SK-N-SH (cell line): Measurements from ENCODE around the gene GBX1. TPM values are rescaled to one million over a fixed set of nuclear protein-coding genes. Genes with fewer than 3 reads are reported as not detected.

Experiments
- CTCF ChIA-PET: fragments of 300-600, 350-600 bp; formaldehyde crosslinking; extraction: SDS; loops from one replicate; lab custom pipeline; 2021; lab: Yijun Ruan, JAX
- POLR2A ChIA-PET: fragments of 350-600 bp; sonication (Branson Sonifier 250); formaldehyde crosslinking; extraction: SDS; loops from one replicate; lab custom pipeline; 2020; ENCODE audit warnings: antibody characterized with exemption, inconsistent platforms; lab: Yijun Ruan, JAX
- DNase-seq: peaks from one replicate; pipeline ENCODE4 v3.0.0; 2012
- H2AFZ ChIP-seq: fragments of 200-600 bp; sonication (generic); 2 replicates; pipeline ENCODE4 v1.8.1; 2016; ENCODE audit warnings: antibody characterized with exemption, mild to moderate bottlenecking, low read depth
- H3F3A ChIP-seq: fragments of 200-600 bp; sonication (generic); replicated peaks from 2 replicates; pipeline ENCODE3; 2016; ENCODE audit warnings: antibody characterized with exemption, mild to moderate bottlenecking; ENCODE audit not compliant: insufficient read depth
- H3K27ac ChIP-seq, 2 experiments: fragments of 200-500 bp in 1 of 2; fragments of 200-600 bp in 1 of 2; sonication (Bioruptor generic) in 1 of 2; sonication (generic), shearing (Covaris generic) in 1 of 2; 2 replicates each; pipeline versions ENCODE4 v1.5.1 to v1.6.1; 2014 to 2016; ENCODE audit warnings: low read depth in 2 of 2, inconsistent platforms in 1 of 2, low read length in 1 of 2, mild to moderate bottlenecking in 1 of 2, mixed read lengths in 1 of 2
- H3K27me3 ChIP-seq: fragments of 200-600 bp; sonication (generic), shearing (Covaris generic); 2 replicates; pipeline ENCODE4 v1.6.1; 2016; ENCODE audit warnings: mixed run types; ENCODE audit not compliant: insufficient read depth
- H3K36me3 ChIP-seq, 2 experiments: fragments of 200-500 bp in 1 of 2; fragments of 200-600 bp in 1 of 2; sonication (Bioruptor generic) in 1 of 2; sonication (generic) in 1 of 2; replicated peaks in 1 of 2; 2 replicates each; pipeline versions ENCODE3 to v1.5.1; 2014 to 2016; ENCODE audit warnings: low read length in 1 of 2, mild to moderate bottlenecking in 1 of 2; ENCODE audit not compliant: insufficient read depth in 2 of 2, control insufficient read depth in 1 of 2
- H3K4me1 ChIP-seq, 2 experiments: fragments of 200-500 bp in 1 of 2; fragments of 200-600 bp in 1 of 2; sonication (Bioruptor generic) in 1 of 2; sonication (generic), shearing (Covaris generic) in 1 of 2; 2 replicates each; pipeline versions ENCODE4 v1.5.1 to v1.6.1; 2014 to 2016; ENCODE audit warnings: low read depth in 1 of 2, low read length in 1 of 2, mixed run types in 1 of 2; ENCODE audit not compliant: insufficient read depth in 2 of 2, control insufficient read depth in 1 of 2
- H3K4me2 ChIP-seq: fragments of 200-600 bp; sonication (generic), shearing (Covaris generic); 2 replicates; pipeline ENCODE4 v1.6.1; 2017; ENCODE audit warnings: mixed run types
- H3K4me3 ChIP-seq, 2 experiments: fragments of 200-500 bp in 1 of 2; fragments of 200-600 bp in 1 of 2; sonication (Bioruptor generic) in 1 of 2; sonication (generic), shearing (Covaris generic) in 1 of 2; 2 replicates each; pipeline versions ENCODE4 v1.5.1 to v1.8.1; 2014 to 2016; ENCODE audit warnings: low read depth in 2 of 2, inconsistent platforms in 1 of 2, low read length in 1 of 2, mild to moderate bottlenecking in 1 of 2, mixed read lengths in 1 of 2, moderate library complexity in 1 of 2
- H3K79me2 ChIP-seq: fragments of 200-600 bp; sonication (generic); 2 replicates; pipeline ENCODE4 v1.8.1; 2017; ENCODE audit warnings: mild to moderate bottlenecking; ENCODE audit not compliant: insufficient read depth
- H3K9ac ChIP-seq: fragments of 200-600 bp; sonication (generic); 2 replicates; pipeline ENCODE4 v1.6.1; 2017; ENCODE audit warnings: mixed run types
- H3K9me2 ChIP-seq: fragments of 200-600 bp; sonication (generic); 2 replicates; pipeline ENCODE4 v1.6.1; 2017; ENCODE audit warnings: mixed run types
- H3K9me3 ChIP-seq: fragments of 200-600 bp; sonication (generic); 2 replicates; pipeline ENCODE4 v1.6.1; 2017; ENCODE audit warnings: mixed run types, mild to moderate bottlenecking, moderate library complexity
- H4K20me1 ChIP-seq: fragments of 200-600 bp; sonication (generic); 2 replicates; pipeline ENCODE4 v1.6.1; 2017; ENCODE audit warnings: mild to moderate bottlenecking, mixed run types; ENCODE audit not compliant: insufficient read depth
- CHD2 ChIP-seq: fragments of 150-350 bp; IDR thresholded peaks from 2 replicates; pipeline ENCODE4 v1.6.1; 2018; ENCODE audit warnings: low read length; ENCODE audit not compliant: partially characterized antibody
- CTCF ChIP-seq: fragments of 200-600 bp; sonication (generic); IDR thresholded peaks from 2 replicates; pipeline ENCODE4 v1.6.1; 2017; ENCODE audit warnings: antibody characterized with exemption, mild to moderate bottlenecking, moderate library complexity
- EP300 ChIP-seq, 2 experiments: IDR thresholded peaks; 2 replicates each; pipeline versions ENCODE4 v1.4.0 to v1.6.1; 2012; ENCODE audit warnings: borderline replicate concordance in 1 of 2, low read depth in 1 of 2, low read length in 1 of 2
- FOSL2 ChIP-seq: IDR thresholded peaks from 2 replicates; pipeline ENCODE4 v1.4.0; 2012; ENCODE audit warnings: low read depth, mild to moderate bottlenecking, moderate library complexity, borderline replicate concordance
- FOXJ3 ChIP-seq: sonication (generic); formaldehyde crosslinking; IDR thresholded peaks from 2 replicates; pipeline ENCODE4 v1.5.1; 2020; ENCODE audit warnings: mild to moderate bottlenecking, missing genetic modification reagents
- FOXM1 ChIP-seq: IDR thresholded peaks from 2 replicates; pipeline ENCODE4 v1.4.0; 2012; ENCODE audit warnings: low read depth, mild to moderate bottlenecking
- GABPA ChIP-seq: IDR thresholded peaks from 2 replicates; pipeline ENCODE4 v1.4.0; 2012; ENCODE audit warnings: low read depth, mild to moderate bottlenecking
- JUND ChIP-seq: IDR thresholded peaks from 2 replicates; pipeline ENCODE4 v1.4.0; 2012
- MEF2A ChIP-seq: IDR thresholded peaks from 2 replicates; pipeline ENCODE4 v1.4.0; 2012; ENCODE audit warnings: low read depth, borderline replicate concordance
- NFIC ChIP-seq: IDR thresholded peaks from 2 replicates; pipeline ENCODE4 v1.4.0; 2012; ENCODE audit warnings: borderline replicate concordance
- RCOR1 ChIP-seq: fragments of 150-350 bp; IDR thresholded peaks from 2 replicates; pipeline ENCODE4 v1.6.1; 2017; ENCODE audit warnings: antibody characterized with exemption, low read length
- RFX5 ChIP-seq: IDR thresholded peaks from 2 replicates; pipeline ENCODE4 v1.6.1; 2012; ENCODE audit warnings: mild to moderate bottlenecking, improper control_type of control experiment, low read length
- RXRA ChIP-seq: IDR thresholded peaks from 2 replicates; pipeline ENCODE4 v1.4.0; 2012; ENCODE audit warnings: low read depth, mild to moderate bottlenecking, borderline replicate concordance
- TAF1 ChIP-seq: IDR thresholded peaks from 2 replicates; pipeline ENCODE4 v1.6.1; 2012; ENCODE audit warnings: low read depth, mild to moderate bottlenecking, low read length, moderate library complexity, borderline replicate concordance
- TEAD4 ChIP-seq: IDR thresholded peaks from 2 replicates; pipeline ENCODE4 v1.4.0; 2012; ENCODE audit warnings: mild to moderate bottlenecking, borderline replicate concordance; ENCODE audit not compliant: insufficient read depth
- USF1 ChIP-seq: IDR thresholded peaks from 2 replicates; pipeline ENCODE4 v1.4.0; 2012; ENCODE audit warnings: low read depth, borderline replicate concordance
- YY1 ChIP-seq: IDR thresholded peaks from 2 replicates; pipeline ENCODE4 v1.4.0; 2012; ENCODE audit warnings: low read depth, mild to moderate bottlenecking
- ZBTB33 ChIP-seq: IDR thresholded peaks from 2 replicates; pipeline ENCODE4 v1.4.0; 2012; ENCODE audit warnings: low read depth, borderline replicate concordance
- WGBS: methylation state at CpG from one replicate; pipeline ENCODE4 v1.1.6; 2017; ENCODE audit warnings: low lambda C conversion rate; 5-methylcytosine and 5-hydroxymethylcytosine counted together
- polyA plus RNA-seq, 3 experiments: library from polyadenylated mRNA; depleted of rRNA; stranded (reverse); fragments of >200 nt; gene quantifications; 2 replicates each; pipeline ENCODE4 v1.2.3, GENCODE V29; 2012

The GBX1 gene
- polyA plus RNA-seq, 1 of the 3 experiments (the other 2 are of a cell fraction) = not detected

- H4K20me1 ChIP-seq = peaks cover 93% of the 10 kb centered on the region
- no peaks in the 10 kb centered on the region for H3K27me3 ChIP-seq
These were observed 65.7 kb downstream of the GBX1 start for GRCh38 chr7:151101621-151102396.

GRCh38 chr7:151100921-151101320 lies 66.6 kb downstream of the GBX1 start:
- Histone ChIP-seq H3F3A (peaks cover 24% of the 10 kb centered on the region), H3K9me2 (no peaks in the 10 kb centered on the region), H4K20me1 (peaks cover 95% of the 10 kb centered on the region), H3K27ac (no peak overlapping the region), H3K79me2 (peaks cover 94% of the 10 kb centered on the region), H3K4me2 (no peak overlapping the region), H3K27me3 (no peaks in the 10 kb centered on the region), H3K9ac (no peak overlapping the region), H3K4me1 (peaks cover under 1 to 7% of the 10 kb centered on the region in 2 experiments; a peak in 2 of 4 replicates), H3K4me3 (no peak overlapping the region), H2AFZ (no peak overlapping the region), H3K36me3 (peaks cover 0 to 7% of the 10 kb centered on the region in 2 experiments), H3K9me3 (no peaks in the 10 kb centered on the region)
- ChIA-PET CTCF (interaction anchor here (0.7 to 18.7 kb wide), 4 partner anchors 12 to 138 kb away, joined by 3 to 474 read pairs (median 28); partner anchors contain the start of genes ABCB8, AGAP3, FASTK and TMUB1), POLR2A (no interaction called here)
- WGBS = 97% methylated on average over 10 of the region's 10 CpGs
- DNase-seq = no peak
- no peak for TF ChIP-seq FOXM1
- TF ChIP-seq EP300 (IDR thresholded peaks at IDR 0.05; ENCODE audit: borderline replicate concordance in 1 of 2, low read depth in 1 of 2, low read length in 1 of 2) = no peak
- no peak for TF ChIP-seq NFIC
- TF ChIP-seq MEF2A = no peak
- no peak for TF ChIP-seq USF1
- no peak for TF ChIP-seq TAF1
- no peak for TF ChIP-seq RFX5
- TF ChIP-seq TEAD4 = no peak
- no peak for TF ChIP-seq CTCF
- TF ChIP-seq FOXJ3 = no peak
- TF ChIP-seq RCOR1 = no peak
- TF ChIP-seq RXRA = no peak
- TF ChIP-seq FOSL2 = no peak

More at GRCh38 chr7:151101621-151102396, 65.7 kb downstream of the GBX1 start:
- WGBS = 94% methylated on average over 24 of the region's 24 CpGs
- TF ChIP-seq ZBTB33 = no peak
- no peak for TF ChIP-seq YY1
- no peak for TF ChIP-seq JUND
- no peak for TF ChIP-seq GABPA
- TF ChIP-seq FOSL2 = no peak
- TF ChIP-seq USF1 = no peak
- no peak for TF ChIP-seq RXRA
- TF ChIP-seq CHD2 = no peak
- Histone ChIP-seq H3K4me1 (peaks cover 0 to 7% of the 10 kb centered on the region in 2 experiments; a peak in 1 of 4 replicates), H3K4me3 (no peak overlapping the region), H3K9me3 (no peaks in the 10 kb centered on the region), H3K9ac (no peak overlapping the region), H3K79me2 (peaks cover 94% of the 10 kb centered on the region), H3K27ac (no peak overlapping the region), H2AFZ (no peak overlapping the region), H3K4me2 (no peak overlapping the region), H3F3A (peaks cover 24% of the 10 kb centered on the region), H3K9me2 (no peaks in the 10 kb centered on the region), H3K36me3 (peaks cover 0 to 5% of the 10 kb centered on the region in 2 experiments)
- no peak for DNase-seq
- POLR2A ChIA-PET = no interaction called here
- CTCF ChIA-PET = interaction anchor here (1.1 to 18.7 kb wide), 3 partner anchors 11 to 73 kb away, joined by 3 to 474 read pairs (median 54); partner anchors contain the start of genes ABCB8, AGAP3, FASTK and TMUB1
